HG03045 (cell line): ENCODE measurements around the gene DIO3.

Experiments
- ATAC-seq: cut with Tn5 transposase; IDR thresholded peaks from one replicate; pipeline ENCODE4 v1.9.1; 2021; ENCODE audit warnings: mild to moderate bottlenecking, moderate library complexity; ENCODE audit not compliant: unreplicated experiment

The DIO3 gene

DNA sequence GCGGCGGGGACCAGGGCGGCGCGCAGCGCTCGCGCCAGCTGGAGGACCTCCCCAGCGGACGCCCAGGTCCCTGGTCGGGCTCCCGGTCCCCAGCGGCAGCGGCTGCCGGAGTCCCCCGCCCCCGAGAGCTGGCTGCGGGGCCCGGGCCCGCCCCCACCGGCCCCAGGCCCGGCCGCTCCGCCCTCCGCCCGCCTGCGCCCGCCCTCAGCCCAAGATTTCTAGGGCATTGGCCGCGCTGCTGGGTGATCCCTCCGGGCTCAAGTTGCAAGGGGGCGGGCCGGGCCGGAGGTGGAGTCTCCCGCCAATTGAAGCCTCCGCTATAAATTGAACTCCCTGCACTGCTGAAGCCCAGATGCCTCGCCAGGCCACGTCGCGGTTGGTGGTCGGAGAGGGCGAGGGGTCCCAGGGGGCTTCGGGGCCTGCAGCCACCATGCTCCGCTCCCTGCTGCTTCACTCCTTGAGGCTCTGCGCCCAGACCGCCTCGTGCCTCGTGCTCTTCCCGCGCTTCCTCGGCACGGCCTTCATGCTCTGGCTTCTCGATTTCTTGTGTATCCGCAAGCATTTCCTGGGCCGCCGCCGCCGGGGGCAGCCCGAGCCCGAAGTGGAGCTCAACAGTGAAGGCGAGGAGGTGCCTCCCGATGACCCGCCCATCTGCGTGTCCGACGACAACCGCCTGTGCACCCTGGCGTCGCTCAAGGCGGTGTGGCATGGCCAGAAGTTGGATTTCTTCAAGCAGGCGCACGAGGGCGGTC is at the start of gene DIO3:
TSS of gene DIO3 (plus strand) at position 351 of the 752 bp plus-strand sequence.
- ATAC-seq, result no peak

DNA sequence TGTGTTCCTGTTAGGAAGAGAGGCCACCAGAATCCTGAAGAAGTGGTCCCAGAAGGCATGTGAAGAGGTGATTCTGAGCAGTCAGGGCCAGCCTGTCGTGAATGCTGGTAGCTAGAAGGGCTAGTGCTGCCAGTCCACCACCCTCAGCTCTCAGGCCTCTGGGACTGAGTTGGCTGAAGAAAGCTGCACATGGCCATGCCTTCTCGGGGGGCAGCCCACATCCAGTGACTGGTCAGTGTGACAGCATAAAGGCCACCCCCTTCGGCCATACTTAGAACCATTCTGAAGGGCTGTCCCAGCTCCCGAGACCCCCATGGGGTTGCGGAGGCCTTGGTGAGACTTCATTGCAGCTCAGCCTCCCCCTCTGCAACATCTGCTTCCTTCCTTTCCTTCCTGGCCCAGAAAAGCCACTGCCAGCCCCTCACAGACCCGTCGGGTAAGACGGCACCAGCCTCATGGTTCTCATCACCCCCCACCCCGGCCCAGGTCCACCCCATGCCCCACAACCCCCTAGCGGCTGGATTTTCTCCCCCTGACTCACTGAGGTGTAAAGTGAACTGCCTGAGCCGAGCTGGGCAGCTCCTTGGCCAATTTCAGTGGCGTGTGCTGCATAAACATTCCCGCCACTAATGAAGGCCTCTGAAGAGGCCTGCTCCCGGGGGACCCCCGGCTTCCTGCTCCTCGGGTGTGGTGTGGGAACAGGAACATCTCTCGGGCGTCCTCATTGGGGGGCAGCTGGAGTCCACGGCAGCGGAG is 49.5 kb upstream of the DIO3 start:
- no peak for ATAC-seq

DNA sequence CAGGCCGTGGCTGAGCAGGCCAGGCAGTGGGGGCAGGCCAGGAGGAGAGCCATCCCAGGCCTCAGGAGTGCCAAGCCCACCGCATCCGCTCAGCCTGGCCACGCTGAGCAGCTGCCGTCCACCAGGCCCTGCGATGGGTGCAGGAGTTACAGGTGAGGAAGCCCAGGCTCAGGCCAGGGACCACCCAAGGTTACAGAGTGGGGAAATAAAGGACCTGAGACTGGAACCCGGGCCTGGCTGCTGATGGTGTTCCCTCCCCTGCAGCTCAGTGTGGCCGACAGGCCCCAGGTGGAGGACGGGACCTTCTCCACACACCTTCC is 49.0 kb upstream of the DIO3 start:
- ATAC-seq, result no peak

DNA sequence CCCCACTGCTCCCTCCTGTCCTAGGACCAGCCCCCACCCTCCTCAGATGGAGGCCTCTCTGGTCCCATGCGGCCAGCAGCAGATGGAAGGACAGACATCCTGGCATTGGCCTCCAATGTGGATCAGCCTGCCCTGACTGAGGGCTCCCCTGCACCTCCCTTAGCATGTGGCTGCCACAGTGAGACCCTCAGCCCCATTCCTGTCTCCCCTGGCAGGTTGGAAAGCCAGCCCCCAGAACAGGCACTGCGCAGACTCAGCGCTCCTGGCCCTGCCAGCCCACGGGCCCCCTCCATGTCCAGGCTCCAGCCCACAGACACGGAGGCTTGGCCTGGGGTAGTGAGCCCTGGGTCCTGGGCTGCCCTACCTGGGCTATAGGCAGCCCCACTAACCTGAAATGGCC is 47.2 kb upstream of the DIO3 start:
- ATAC-seq, result no peak

DNA sequence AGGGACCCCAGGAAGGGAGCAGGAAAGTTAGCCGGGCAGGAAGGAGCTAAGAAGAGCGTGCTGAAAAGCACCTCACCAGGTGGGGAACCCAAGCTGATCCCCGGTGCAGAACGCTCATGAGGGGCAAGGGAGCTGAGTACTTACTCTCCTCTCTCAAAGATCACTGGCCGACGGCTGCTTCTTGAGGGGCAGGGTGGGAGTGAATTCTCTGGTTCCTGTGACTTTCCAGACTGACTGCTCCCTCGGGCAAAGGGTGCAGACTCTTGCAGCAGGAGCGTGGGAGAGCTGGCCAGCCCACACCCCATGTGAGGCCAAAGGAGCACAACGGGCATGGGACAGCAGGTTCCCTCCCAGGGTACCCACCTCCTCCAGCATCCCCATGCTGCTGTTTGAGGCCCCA is 44.9 kb upstream of the DIO3 start:
- no peak for ATAC-seq

DNA sequence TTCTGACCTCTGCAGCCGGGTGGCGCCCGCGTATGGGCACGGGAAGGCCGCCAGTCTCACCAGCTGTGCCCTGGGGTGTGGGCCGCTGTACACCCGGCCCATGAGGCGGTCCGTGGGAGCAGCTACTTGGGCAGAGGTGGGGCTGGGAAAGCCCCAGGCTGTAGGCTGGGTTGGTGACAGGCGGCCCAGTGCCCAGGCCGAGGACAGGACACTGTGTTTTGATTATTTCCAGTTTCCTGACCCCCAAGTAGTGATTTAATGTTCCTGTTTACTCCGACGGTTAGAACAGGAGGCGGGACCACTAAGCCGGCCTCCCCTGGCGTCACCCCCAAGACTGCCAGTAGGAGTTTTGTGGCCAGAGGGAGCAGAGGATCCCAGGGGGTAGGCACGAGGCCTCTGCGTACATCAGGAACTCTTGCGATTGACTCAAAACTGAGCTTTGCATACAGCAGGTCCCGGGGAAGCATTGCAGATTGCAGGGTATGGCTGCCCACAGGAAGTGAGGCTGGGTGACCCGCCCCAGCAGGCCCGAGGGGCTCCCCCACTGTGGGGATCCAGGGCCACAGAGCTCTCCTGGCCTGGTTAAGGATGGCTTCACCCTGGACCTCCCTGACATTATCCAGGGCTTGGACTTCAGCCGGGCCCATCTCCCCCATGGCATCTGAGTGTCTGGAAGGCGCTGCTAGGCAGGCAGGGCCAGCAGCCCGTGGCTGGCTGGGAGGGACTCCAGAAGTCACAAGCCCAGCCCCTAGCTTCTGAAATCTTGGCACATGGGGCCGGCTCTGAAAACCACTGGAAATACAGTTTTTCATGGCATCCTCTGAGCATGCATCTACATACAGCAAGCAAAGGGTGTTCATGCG is 42.5 kb upstream of the DIO3 start:
- ATAC-seq, result no peak

DNA sequence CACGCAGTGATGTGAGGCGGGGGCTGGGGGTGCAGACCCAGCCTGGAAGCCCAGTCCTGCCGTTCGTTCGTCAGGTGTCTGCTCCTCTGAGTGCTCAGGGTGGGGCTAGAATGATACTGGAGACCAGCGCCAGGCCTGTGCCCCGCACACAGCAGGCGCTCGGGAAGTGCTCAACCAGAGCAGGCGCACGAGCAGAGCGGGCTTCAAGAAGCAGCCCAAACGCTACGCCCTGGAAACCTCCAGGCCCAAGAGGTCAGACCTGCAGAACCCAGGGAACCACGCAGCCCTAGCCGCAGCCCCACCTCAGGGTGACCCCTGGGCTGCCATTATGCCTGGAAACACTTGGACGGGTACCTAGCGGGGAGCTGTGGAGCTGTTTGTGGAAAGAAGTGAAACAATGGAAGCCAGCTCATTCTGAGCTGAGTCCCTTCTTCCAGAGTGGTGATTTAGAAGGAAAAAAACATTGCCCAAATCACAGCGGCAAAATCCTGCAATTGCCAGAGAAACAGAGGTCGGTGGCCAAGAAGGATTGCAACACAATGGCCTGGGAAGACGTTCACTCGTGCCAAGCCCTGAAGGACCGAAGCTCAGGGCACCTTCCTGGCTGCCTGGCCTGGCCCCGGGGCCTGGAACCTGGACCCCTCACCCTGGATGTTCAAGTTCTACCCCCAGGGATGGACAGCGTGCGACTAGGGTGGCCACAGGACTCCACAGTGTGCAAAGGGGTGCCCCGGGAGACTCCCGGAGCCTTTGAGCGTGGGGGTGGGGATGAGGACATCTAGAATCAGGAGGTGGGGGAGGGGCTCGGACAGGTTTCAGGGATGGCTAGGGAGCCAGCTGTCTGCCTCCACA is 40.4 kb upstream of the DIO3 start:
- ATAC-seq, result no peak

DNA sequence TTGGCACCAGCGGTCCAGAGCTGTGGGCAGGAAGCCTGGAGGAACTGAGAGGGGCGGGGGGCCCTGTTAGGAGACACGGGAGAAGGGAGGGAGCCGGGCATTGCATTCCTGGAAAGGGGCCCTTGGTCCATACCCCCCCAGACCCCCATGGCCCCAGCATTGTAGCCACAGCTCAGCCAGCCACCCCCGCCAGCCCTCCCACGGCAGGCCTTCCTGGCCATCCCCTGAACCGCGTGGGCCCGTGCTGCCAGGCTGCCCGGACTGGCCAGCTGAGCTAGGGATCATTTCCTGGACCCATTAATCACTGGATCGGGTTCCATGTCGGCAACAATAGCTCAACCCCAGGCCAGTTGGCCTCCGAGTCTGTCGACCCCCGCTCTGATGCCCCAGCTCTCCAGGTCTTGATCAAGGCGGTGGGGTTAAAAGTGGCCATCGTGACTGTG is 39.8 kb upstream of the DIO3 start:
- no peak for ATAC-seq

DNA sequence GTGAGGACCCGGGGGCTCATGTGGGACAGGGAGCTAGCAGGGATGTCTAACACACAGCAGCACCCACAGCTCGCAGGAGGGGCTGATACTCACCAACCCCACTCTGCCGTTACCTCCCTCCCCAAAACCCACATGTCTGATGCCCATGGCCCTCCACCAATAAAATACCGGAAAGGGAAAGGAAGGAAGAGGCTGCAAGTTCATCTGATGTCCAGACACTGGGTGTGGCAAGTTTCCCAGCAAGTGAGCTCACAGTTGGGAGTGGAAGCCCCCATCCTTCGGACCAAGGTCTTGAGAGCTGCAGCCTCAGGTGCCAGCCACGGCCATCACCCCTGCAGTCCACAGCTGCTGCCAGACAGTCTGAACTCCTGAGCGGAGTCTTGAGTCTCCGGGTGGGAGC is 39.3 kb upstream of the DIO3 start:
- no peak for ATAC-seq

DNA sequence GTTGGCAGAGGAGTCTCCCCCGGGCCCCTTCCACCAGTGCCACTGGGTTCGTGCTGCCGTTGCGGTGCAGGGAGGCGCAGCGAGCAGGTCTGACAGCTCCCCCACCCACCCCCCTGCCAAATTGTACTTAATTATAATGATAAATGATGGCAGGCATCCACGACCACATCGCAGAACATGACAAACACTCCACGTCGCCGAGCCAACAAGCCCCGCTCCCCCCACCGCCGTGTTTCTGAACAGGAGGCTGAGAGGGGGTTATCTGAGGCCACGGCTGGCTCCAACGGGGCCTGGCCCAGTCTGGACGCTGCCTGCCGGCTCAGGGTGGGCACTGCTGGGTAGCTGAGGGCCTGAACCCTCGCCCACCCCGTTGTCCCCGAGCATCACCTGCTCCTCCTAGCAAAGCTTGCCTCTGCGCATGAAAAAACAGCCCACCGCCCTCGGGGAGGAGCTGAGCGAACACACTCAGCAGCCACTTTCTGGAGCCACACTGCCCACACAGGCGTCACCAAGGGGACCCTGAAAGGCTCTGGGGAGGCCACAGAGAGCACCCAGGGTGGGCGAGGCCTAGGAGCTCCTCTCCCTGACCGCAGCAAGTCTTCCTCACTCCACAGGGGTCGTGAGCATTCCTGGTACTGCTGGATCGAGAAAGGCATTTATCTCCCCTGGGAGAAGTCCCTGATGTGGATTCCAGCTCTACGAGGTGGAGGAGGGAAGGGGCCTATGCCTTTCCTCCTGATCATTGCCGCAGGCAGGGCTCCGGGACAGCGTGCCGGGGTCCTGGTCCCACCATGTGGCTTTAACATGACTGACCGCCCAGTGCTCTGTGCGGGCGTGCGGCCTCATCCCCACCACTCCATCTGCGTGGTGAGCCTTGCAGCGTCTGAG is 35.4 kb upstream of the DIO3 start:
- no peak for ATAC-seq

DNA sequence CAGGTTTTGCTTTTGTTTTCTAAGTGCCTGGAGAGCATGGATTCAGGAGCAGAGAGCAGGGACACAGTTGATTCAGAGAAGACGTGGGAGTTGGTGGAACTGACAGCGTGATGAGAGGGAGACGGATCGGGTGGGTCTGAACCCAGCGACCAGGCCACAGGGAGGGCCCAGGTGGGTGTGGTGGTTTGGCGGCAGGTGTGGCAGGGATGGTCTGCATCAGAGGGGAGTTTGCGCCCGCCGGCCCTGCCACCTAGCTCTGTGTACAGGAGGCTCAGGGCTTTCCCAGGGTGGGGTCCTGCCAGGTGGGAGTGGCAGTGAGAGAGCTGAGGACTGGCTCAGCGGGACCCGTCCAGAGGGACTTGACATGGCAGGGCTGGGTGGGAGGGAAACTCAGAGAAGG is 33.3 kb upstream of the DIO3 start:
- ATAC-seq, result no peak

DNA sequence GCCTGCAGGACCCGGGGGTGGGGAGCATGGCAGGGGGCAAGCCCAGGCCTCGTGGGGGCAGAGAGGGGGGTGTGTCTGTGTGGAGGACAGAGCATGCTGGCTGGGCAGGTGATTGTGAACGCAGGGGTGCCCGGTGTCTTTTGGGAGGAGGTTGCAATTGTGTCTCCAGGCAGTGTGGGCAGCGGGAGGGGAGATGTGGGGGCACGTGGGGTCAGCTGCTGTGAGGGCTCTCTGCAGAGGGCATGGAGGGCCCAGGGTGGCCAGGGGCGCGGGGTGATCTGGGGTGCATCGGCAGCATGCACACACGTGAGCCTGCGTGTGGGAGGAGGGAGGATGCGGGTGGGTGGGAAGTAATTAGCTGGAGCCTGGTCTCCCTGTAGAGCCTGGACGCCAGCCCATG is 32.2 kb upstream of the DIO3 start:
- ATAC-seq, result no peak

DNA sequence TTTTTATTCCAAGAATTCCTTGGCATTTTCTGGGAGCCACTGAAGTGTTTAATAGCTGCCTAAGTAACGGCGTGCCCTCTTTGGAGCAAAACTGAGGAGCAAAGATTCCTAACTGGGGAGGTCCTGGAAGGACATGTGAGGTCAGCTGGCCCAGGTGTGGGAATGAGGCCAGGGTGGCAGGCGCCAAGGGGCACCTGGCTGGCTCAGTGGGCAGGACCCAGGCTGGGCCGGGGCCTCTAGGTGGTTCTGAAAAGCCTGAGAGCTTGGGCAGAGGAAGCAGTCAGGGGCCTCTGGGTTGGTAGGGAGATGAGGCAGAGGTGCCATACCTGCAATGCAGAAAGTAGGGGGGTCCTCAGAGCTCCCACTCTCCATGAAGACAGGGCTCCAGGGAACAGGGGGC is 27.1 kb upstream of the DIO3 start:
- no peak for ATAC-seq

DNA sequence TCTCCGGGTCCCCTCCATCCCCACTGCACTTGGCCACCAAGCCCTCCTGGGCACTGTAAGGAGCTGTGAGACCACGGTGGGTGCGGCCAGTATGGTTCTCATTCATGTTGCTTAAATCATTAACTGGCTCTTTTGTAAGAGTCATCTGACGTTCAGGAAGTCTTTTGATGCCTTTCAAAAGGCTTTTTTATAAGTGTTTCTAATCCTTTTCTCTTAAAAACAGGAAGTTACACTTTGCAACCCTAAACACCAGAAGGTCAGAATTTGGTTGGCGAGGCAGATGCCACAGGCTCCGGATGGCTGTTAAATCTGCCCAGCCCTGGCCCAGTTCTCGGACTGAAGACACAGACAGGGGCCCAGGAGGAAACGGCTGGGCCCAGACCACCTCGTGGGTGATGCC is 26.1 kb upstream of the DIO3 start:
- no peak for ATAC-seq

DNA sequence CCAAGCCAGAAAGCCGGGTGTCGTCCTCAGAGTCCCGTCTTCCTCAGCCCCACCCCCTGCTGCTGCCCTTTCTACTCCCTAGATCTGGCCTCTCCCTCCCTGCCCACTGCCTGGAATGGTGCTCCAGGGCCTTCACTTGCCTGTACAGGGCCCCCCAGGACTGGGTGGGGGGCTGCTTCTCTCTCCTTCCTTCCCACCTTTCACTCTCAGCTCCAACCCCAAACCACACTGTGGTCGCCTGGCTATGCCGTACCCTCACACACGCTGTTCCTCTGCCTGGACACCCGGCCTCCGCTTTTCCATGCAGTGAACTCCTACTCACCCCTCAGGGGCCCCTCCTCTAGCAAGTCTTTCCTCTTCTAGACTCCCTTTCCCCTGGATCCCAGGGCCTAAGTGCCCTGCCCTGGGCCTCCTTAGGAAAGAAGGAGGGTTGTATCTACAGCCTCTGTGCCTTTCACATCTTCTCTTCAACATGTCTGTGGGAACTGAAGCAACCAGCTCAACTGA is 25.5 kb upstream of the DIO3 start:
- ATAC-seq, result no peak

DNA sequence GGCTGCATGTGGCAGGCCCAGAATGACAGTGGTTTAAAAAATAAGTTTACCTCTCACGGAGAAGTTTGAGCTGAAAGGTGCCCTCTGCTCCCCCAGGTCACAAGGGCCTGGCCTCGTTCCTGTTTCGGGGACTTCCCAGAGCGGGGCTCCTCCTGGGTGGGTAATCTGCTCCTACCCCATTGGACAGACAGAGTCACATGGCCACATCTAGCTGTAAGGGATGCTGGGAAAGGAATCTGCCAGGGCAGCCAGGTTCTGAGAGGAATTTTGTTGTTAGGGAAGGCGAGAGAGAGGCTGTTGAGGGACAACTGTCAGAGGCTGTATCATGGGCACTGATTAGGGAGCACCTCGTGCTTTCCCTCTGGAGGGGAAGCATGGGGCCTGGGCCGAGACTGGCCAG is 24.0 kb upstream of the DIO3 start:
- no peak for ATAC-seq

DNA sequence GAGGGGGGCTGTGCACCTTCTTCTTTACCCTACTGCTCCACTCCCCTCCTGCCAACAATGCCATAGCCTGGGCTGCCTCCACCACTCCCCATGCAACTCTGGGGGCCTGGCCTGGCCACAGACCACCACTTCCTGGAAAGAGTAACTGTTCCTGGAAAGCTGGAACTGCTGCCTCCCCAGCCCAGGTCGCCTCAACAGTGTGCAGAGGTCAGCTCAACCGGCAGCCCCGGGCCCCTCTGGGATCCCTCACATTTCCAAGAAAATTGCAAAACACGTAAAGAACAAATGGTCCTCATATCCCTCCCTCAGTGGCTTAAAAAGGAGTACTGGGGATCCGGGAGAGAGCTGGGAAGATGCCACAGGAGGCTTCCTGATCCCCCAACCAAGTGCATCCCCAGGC is 22.4 kb upstream of the DIO3 start:
- no peak for ATAC-seq

DNA sequence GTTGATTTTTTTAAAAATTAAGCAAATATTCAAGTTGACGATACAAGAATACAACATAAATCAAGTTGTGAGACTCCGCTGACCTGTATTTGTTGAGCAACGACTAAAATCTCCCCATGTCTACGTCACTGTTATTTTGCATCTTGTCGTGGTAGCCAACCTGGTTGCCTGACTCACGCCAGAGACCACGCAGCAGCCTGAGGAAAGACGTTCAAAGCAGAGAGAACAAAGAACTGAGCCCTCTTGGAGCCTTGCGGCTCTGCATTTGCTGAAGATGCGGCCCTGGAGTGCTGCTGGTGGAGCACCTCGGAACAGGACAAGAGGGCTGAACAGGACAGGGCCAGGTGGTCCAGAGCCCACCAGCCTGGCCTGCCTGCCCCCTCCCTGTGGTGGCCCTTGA is 21.4 kb upstream of the DIO3 start:
- ATAC-seq, result no peak
